GM18951 (cell line): ENCODE measurements around the gene AUTS2.
"Not testable (repeated sequence)": the region's sequence is repeated elsewhere in the genome, so short reads cannot be mapped to it uniquely, and the experiment has no call there.

ENCODE experiments used
- POLR2A ChIP-seq: IDR thresholded peaks from 4 replicates; pipeline ENCODE4 v1.6.1; 2011; ENCODE audit warnings: mild to moderate bottlenecking; ENCODE audit not compliant: insufficient read length, insufficient read depth; ENCODE audit errors: extremely low read depth
- in situ Hi-C: fragments of 300-500 bp; cut with MboI; formaldehyde crosslinking; loops from one replicate; pipeline ENCODE4 v1.12.0; 2022; ENCODE audit warnings: low sequenced_read_pairs, mixed read lengths, inconsistent platforms; ENCODE audit not compliant: unreplicated experiment

AUTS2 gene

GRCh38 chr7:70353330-70353945 lies 755.2 kb downstream of the AUTS2 start:
- no peak for TF ChIP-seq POLR2A
- in situ Hi-C loops = no loop called here

GRCh38 chr7:70353946-70354335 lies 755.7 kb downstream of the AUTS2 start:
- TF ChIP-seq POLR2A = no peak
- in situ Hi-C loops = no loop called here

- no peak for TF ChIP-seq POLR2A
- in situ Hi-C loops = no loop called here
Observed at GRCh38 chr7:70354409-70355169, 756.3 kb downstream of the AUTS2 start.

GRCh38 chr7:70355198-70356020 lies 757.1 kb downstream of the AUTS2 start:
- TF ChIP-seq POLR2A = no peak
- in situ Hi-C loops = no loop called here

GRCh38 chr7:70356085-70356786 lies 758.0 kb downstream of the AUTS2 start:
- in situ Hi-C loops = no loop called here
- no peak for TF ChIP-seq POLR2A

GRCh38 chr7:70356787-70357328 lies 758.6 kb downstream of the AUTS2 start:
- no peak for TF ChIP-seq POLR2A
- in situ Hi-C loops = no loop called here

- no peak for TF ChIP-seq POLR2A
- in situ Hi-C loops = no loop called here
Observed at GRCh38 chr7:70360557-70360956, 762.3 kb downstream of the AUTS2 start.

- TF ChIP-seq POLR2A = no peak
- in situ Hi-C loops = no loop called here
Observed at GRCh38 chr7:70361821-70362220, 763.5 kb downstream of the AUTS2 start.

- in situ Hi-C loops = not testable (repeated sequence)
Observed at GRCh38 chr7:70364393-70364792, 766.1 kb downstream of the AUTS2 start.

GRCh38 chr7:70371652-70372051 lies 773.4 kb downstream of the AUTS2 start:
- no peak for TF ChIP-seq POLR2A

GRCh38 chr7:70372768-70373515 lies 774.7 kb downstream of the AUTS2 start:
- TF ChIP-seq POLR2A = no peak
- in situ Hi-C loops = no loop called here

More at GRCh38 chr7:70371652-70372051, 773.4 kb downstream of the AUTS2 start:
- in situ Hi-C loops = no loop called here

- in situ Hi-C loops = no loop called here
- TF ChIP-seq POLR2A = no peak
Observed at GRCh38 chr7:70374772-70375533, 776.7 kb downstream of the AUTS2 start.

- TF ChIP-seq POLR2A = no peak
- in situ Hi-C loops = no loop called here
Observed at GRCh38 chr7:70376561-70377031, 778.3 kb downstream of the AUTS2 start.
